Activated CD8-positive, alpha-beta T cell treated with anti-CD3 and anti-CD28 coated beads for 36 hours (primary cell): ENCODE data around the gene NAXD. TPM values are rescaled to one million over a fixed set of nuclear protein-coding genes. Genes with fewer than 3 reads are reported as not detected.

ENCODE experiments used
- ATAC-seq: fragments of 200-7000 bp; cut with Tn5 transposase; one replicate; pipeline ENCODE4 v1.10.0; 2021; ENCODE audit warnings: mild to moderate bottlenecking, moderate library complexity
- CTCF ChIA-PET: fragments of 350-600 bp; sonication (Branson Sonifier 250); formaldehyde crosslinking; loops from one replicate; lab custom pipeline; 2021; ENCODE audit warnings: antibody characterized with exemption; lab: Charles Lee
- POLR2A ChIA-PET: fragments of 350-600 bp; sonication (Branson Sonifier 250); formaldehyde crosslinking; loops from one replicate; lab custom pipeline; 2021; ENCODE audit warnings: antibody characterized with exemption; lab: Charles Lee
- DNase-seq: peaks from one replicate; pipeline ENCODE4 v3.0.0-alpha.2; 2020
- H3K27ac Mint-ChIP-seq: one replicate; pipeline ENCODE4 v1.8.0; 2021; ENCODE audit warnings: mild to moderate bottlenecking, mixed read lengths
- H3K27me3 Mint-ChIP-seq: one replicate; pipeline ENCODE4 v1.8.0; 2021; ENCODE audit warnings: mixed read lengths
- H3K36me3 Mint-ChIP-seq: one replicate; pipeline ENCODE4 v1.8.0; 2021; ENCODE audit warnings: low read depth, mixed read lengths
- H3K4me1 Mint-ChIP-seq: one replicate; pipeline ENCODE4 v1.8.0; 2021; ENCODE audit warnings: low read depth, mixed read lengths
- H3K4me3 Mint-ChIP-seq: one replicate; pipeline ENCODE4 v1.8.0; 2021; ENCODE audit warnings: mild to moderate bottlenecking, moderate library complexity, mixed read lengths
- H3K9me3 Mint-ChIP-seq: one replicate; pipeline ENCODE4 v1.8.0; 2021; ENCODE audit warnings: mixed read lengths
- CTCF ChIP-seq: fragments of 200-600 bp; IDR thresholded peaks from one replicate; pipeline ENCODE4 v1.8.0; 2022; ENCODE audit warnings: antibody characterized with exemption, mild to moderate bottlenecking
- intact Hi-C: fragments of 100-400 bp; cut with micrococcal nuclease; formaldehyde crosslinking; loops from one replicate; pipeline ENCODE4 v1.10.0; 2022
- total RNA-seq, 2 experiments: library from RNA; stranded (reverse); gene quantifications; one replicate each; pipeline ENCODE4 v1.2.3, GENCODE V29; 2021

Gene NAXD
- total RNA-seq, 2 experiments from 2014 or later = 22.7 to 24.8 TPM

- CTCF ChIA-PET = interaction anchor here (1.0 to 1.3 kb wide), 2 partner anchors 21 to 46 kb away, joined by 3 to 4 read pairs; no protein-coding TSS in a partner anchor
- POLR2A ChIA-PET = interaction anchor here (0.8 to 1.0 kb wide), 3 partner anchors 9 to 59 kb away, joined by 3 read pairs; no protein-coding TSS in a partner anchor
- ATAC-seq (no peak), DNase-seq (no peak)
- intact Hi-C loops = no loop called here
- Mint-ChIP-seq H3K36me3 (peaks cover 29% of the 10 kb centered on the region), H3K9me3 (no peaks in the 10 kb centered on the region), H3K27me3 (no peaks in the 10 kb centered on the region), H3K27ac (peak overlapping the region; percentile 6), H3K4me1 (peaks cover 4% of the 10 kb centered on the region), H3K4me3 (no peak overlapping the region)
- no peak for TF ChIP-seq CTCF
These were observed 24.6 kb downstream of the NAXD start for GRCh38 chr13:110639935-110640334.

- Mint-ChIP-seq H3K27ac (peak overlapping the region; percentile 42), H3K36me3 (peaks cover 29% of the 10 kb centered on the region), H3K4me3 (no peak overlapping the region), H3K4me1 (peaks cover 8% of the 10 kb centered on the region), H3K27me3 (no peaks in the 10 kb centered on the region), H3K9me3 (no peaks in the 10 kb centered on the region)
- DNase-seq (no peak), ATAC-seq (no peak)
- CTCF ChIA-PET = no interaction called here
- POLR2A ChIA-PET = interaction anchor here (1.0 kb wide), 2 partner anchors 10 to 59 kb away, joined by 3 read pairs; no protein-coding TSS in a partner anchor
- intact Hi-C loops = no loop called here
- no peak for TF ChIP-seq CTCF
These were observed 25.3 kb downstream of the NAXD start for GRCh38 chr13:110640591-110641029.

- CTCF ChIA-PET = no interaction called here
- Mint-ChIP-seq H3K4me3 (no peak overlapping the region), H3K27me3 (no peaks in the 10 kb centered on the region), H3K9me3 (no peaks in the 10 kb centered on the region), H3K27ac (peak overlapping the region; percentile 25), H3K4me1 (peaks cover 10% of the 10 kb centered on the region), H3K36me3 (peaks cover 30% of the 10 kb centered on the region)
- no peak for TF ChIP-seq CTCF
- no peak for DNase-seq
- intact Hi-C loops = no loop called here
- POLR2A ChIA-PET = interaction anchor here (0.7 to 1.0 kb wide), 3 partner anchors 10 to 418 kb away, joined by 3 read pairs; no protein-coding TSS in a partner anchor
- no peak for ATAC-seq
These were observed 26.0 kb downstream of the NAXD start for GRCh38 chr13:110641055-110642015.

- POLR2A ChIA-PET = interaction anchor here (1.0 kb wide), 1 partner anchor 419 kb away, joined by 3 read pairs; no protein-coding TSS in a partner anchor
- no peak for ATAC-seq
These were observed 27.1 kb downstream of the NAXD start for GRCh38 chr13:110642291-110642981.

More at GRCh38 chr13:110642291-110642981, 27.1 kb downstream of the NAXD start:
- DNase-seq = no peak
- Mint-ChIP-seq H3K9me3 (no peaks in the 10 kb centered on the region), H3K27me3 (no peaks in the 10 kb centered on the region), H3K27ac (no peak overlapping the region), H3K36me3 (peaks cover 23% of the 10 kb centered on the region), H3K4me3 (no peak overlapping the region), H3K4me1 (peaks cover 10% of the 10 kb centered on the region)
- intact Hi-C loops = no loop called here
- CTCF ChIA-PET = no interaction called here
- TF ChIP-seq CTCF = no peak
